Astrocyte (in vitro differentiated cells and primary cell): ENCODE measurements around the gene CCHCR1. TPM values are rescaled to one million over a fixed set of nuclear protein-coding genes. Genes with fewer than 3 reads are reported as not detected.
"Not testable (repeated sequence)": the region's sequence is repeated elsewhere in the genome, so short reads cannot be mapped to it uniquely, and the experiment has no call there.

Experiments used
- DNase-seq: peaks from one replicate; pipeline ENCODE4 v3.0.0-alpha.2; 2010; ENCODE audit warnings: low read depth
- FAIRE-seq: peaks from 2 replicates; lab custom pipeline; 2011; peaks lifted over from hg19 to GRCh38; lab: Jason Lieb, UNC
- H2AFZ ChIP-seq: 2 replicates; pipeline ENCODE4 v1.6.0; 2012; ENCODE audit warnings: low read depth, low read length, inconsistent platforms
- H3K27ac ChIP-seq: 2 replicates; pipeline ENCODE4 v1.5.1; 2011; ENCODE audit warnings: low read depth, low read length, inconsistent platforms
- H3K27me3 ChIP-seq: 2 replicates; pipeline ENCODE4 v1.6.0; 2011; ENCODE audit warnings: low read length, inconsistent platforms; ENCODE audit not compliant: insufficient read depth
- H3K36me3 ChIP-seq: 2 replicates; pipeline ENCODE4 v1.5.1; 2011; ENCODE audit warnings: low read length, inconsistent platforms; ENCODE audit not compliant: insufficient read depth
- H3K4me1 ChIP-seq: 2 replicates; pipeline ENCODE4 v1.5.1; 2011; ENCODE audit warnings: low read length, inconsistent platforms; ENCODE audit not compliant: insufficient read depth
- H3K4me2 ChIP-seq: 2 replicates; pipeline ENCODE4 v1.6.0; 2012; ENCODE audit warnings: low read length, inconsistent platforms
- H3K4me3 ChIP-seq: 2 replicates; pipeline ENCODE4 v1.5.1; 2011; ENCODE audit warnings: low read depth, mild to moderate bottlenecking, low read length, inconsistent platforms; ENCODE audit not compliant: insufficient read depth
- H3K79me2 ChIP-seq: 2 replicates; pipeline ENCODE4 v1.6.0; 2012; ENCODE audit warnings: mild to moderate bottlenecking, low read length, inconsistent platforms; ENCODE audit not compliant: insufficient read depth
- H3K9ac ChIP-seq: 2 replicates; pipeline ENCODE4 v1.6.0; 2012; ENCODE audit warnings: mild to moderate bottlenecking, low read length, inconsistent platforms
- H3K9me3 ChIP-seq: 2 replicates; pipeline ENCODE4 v1.5.1; 2012; ENCODE audit warnings: low read depth, mild to moderate bottlenecking, low read length, inconsistent platforms; ENCODE audit not compliant: insufficient read depth
- H4K20me1 ChIP-seq: 2 replicates; pipeline ENCODE4 v1.6.0; 2012; ENCODE audit warnings: low read length, inconsistent platforms; ENCODE audit not compliant: insufficient read depth
- H3K27ac Mint-ChIP-seq: one replicate; pipeline ENCODE4 v1.8.0; 2021; ENCODE audit warnings: mild to moderate bottlenecking, mixed read lengths; ENCODE audit not compliant: unreplicated experiment
- H3K27me3 Mint-ChIP-seq: one replicate; pipeline ENCODE4 v1.8.0; 2021; ENCODE audit warnings: low read depth, mixed read lengths; ENCODE audit not compliant: unreplicated experiment
- H3K36me3 Mint-ChIP-seq: one replicate; pipeline ENCODE4 v1.8.0; 2021; ENCODE audit warnings: low read depth, mixed read lengths; ENCODE audit not compliant: unreplicated experiment
- H3K4me1 Mint-ChIP-seq: one replicate; pipeline ENCODE4 v1.8.0; 2021; ENCODE audit warnings: low read depth, mixed read lengths; ENCODE audit not compliant: unreplicated experiment
- H3K4me3 Mint-ChIP-seq: one replicate; pipeline ENCODE4 v1.8.0; 2021; ENCODE audit warnings: mild to moderate bottlenecking, moderate library complexity, mixed read lengths; ENCODE audit not compliant: unreplicated experiment
- H3K9me3 Mint-ChIP-seq: one replicate; pipeline ENCODE4 v1.8.0; 2021; ENCODE audit warnings: mild to moderate bottlenecking, mixed read lengths; ENCODE audit not compliant: unreplicated experiment
- EZH2 ChIP-seq: IDR thresholded peaks from 2 replicates; pipeline ENCODE4 v1.6.1; 2012; ENCODE audit warnings: mild to moderate bottlenecking, low read length, inconsistent platforms; ENCODE audit not compliant: insufficient read depth
- total RNA-seq: library from RNA; stranded (reverse); gene quantifications from 2 replicates; pipeline ENCODE4 v1.2.1, GENCODE V29; 2021
- TF ChIP-seq, protein P1 (sequence below): IDR thresholded peaks from 2 replicates; pipeline ENCODE4 v1.5.1; 2011; ENCODE audit warnings: low read depth, mild to moderate bottlenecking, inconsistent platforms, low read length, moderate library complexity; ENCODE audit not compliant: insufficient read depth

Gene CCHCR1
- total RNA-seq, 1 donor from 2014 or later, result 11.5 TPM

DNA sequence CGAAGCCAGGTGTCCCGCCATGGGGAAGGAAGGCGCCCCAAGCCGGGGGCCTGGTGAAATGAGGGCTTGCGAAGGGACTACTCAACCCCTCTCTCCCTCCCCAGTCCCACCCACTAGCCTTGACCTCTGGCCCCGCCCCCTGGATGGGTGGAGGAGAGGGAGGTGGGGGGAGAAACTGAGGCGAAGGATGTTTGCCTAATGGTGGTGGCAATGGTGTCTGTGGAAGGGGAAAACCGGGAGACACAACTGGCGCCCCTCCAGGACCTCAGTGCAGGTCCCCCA is 12.9 kb upstream of the CCHCR1 start, which contains the start of gene POU5F1:
POU5F1 (minus strand) TSS at position 83 of the 282 bp plus-strand sequence; CDS start at position 21, 62 bp downstream.
- H2AFZ ChIP-seq, result no peak within 1 kb of the TSS

DNA sequence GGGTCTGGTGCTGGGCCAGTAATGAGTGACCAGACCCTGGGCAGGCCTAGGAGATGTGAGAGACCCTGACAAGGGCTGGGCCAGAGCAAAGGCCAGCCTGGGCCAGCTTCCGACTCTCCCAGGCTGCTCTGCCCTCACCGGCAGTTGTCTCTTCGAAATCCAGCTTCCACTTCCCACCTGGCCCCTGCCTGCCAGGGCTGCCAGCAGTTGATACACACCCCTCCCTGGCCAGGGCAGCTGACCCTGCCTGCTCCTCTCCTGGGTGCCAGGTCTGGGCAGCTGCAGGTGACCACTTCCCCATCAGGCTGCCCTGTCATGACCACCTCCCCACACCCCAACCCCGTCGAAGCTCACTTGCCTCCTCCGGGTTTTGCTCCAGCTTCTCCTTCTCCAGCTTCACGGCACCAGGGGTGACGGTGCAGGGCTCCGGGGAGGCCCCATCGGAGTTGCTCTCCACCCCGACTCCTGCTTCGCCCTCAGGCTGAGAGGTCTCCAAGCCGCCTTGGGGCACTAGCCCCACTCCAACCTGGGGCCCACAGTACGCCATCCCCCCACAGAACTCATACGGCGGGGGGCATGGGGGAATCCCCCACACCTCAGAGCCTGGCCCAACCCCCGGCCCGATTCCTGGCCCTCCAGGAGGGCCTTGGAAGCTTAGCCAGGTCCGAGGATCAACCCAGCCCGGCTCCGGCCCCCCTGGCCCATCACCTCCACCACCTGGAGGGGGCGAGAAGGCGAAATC is 12.4 kb upstream of the CCHCR1 start:
- H3K4me3 Mint-ChIP-seq, H3K9me3 ChIP-seq, H3K27ac Mint-ChIP-seq, H3K36me3 Mint-ChIP-seq, FAIRE-seq, H3K4me2 ChIP-seq, H3K27me3 ChIP-seq, H3K4me1 Mint-ChIP-seq, H3K27ac ChIP-seq, H3K4me3 ChIP-seq, H3K4me1 ChIP-seq, H3K36me3 ChIP-seq, H3K79me2 ChIP-seq, H3K9ac ChIP-seq, DNase-seq, H4K20me1 ChIP-seq, H3K9me3 Mint-ChIP-seq, H2AFZ ChIP-seq: not testable (repeated sequence)
- peaks cover 26% of the 10 kb centered on the region for H3K27me3 Mint-ChIP-seq

More for the DNA sequence above, 12.9 kb upstream of the CCHCR1 start, which contains the start of gene POU5F1:
- H3K4me1 ChIP-seq, result no peaks in the 10 kb centered on the region
- Mint-ChIP-seq H3K9me3 (no peaks in the 10 kb centered on the region), H3K27me3 (peaks cover 24% of the 10 kb centered on the region), H3K27ac (no peak within 1 kb of the TSS), H3K4me3 (no peak within 1 kb of the TSS), H3K4me1 (peaks cover 9% of the 10 kb centered on the region), H3K36me3 (peaks cover 2% of the 10 kb centered on the region)
- no peak within 1 kb of the TSS for H3K4me3 ChIP-seq
- FAIRE-seq (no peak), DNase-seq (no peak)
- TF ChIP-seq, protein P1, sequence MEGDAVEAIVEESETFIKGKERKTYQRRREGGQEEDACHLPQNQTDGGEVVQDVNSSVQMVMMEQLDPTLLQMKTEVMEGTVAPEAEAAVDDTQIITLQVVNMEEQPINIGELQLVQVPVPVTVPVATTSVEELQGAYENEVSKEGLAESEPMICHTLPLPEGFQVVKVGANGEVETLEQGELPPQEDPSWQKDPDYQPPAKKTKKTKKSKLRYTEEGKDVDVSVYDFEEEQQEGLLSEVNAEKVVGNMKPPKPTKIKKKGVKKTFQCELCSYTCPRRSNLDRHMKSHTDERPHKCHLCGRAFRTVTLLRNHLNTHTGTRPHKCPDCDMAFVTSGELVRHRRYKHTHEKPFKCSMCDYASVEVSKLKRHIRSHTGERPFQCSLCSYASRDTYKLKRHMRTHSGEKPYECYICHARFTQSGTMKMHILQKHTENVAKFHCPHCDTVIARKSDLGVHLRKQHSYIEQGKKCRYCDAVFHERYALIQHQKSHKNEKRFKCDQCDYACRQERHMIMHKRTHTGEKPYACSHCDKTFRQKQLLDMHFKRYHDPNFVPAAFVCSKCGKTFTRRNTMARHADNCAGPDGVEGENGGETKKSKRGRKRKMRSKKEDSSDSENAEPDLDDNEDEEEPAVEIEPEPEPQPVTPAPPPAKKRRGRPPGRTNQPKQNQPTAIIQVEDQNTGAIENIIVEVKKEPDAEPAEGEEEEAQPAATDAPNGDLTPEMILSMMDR, result no peak
- TF ChIP-seq EZH2, result no peak
- H3K27me3 ChIP-seq, result no peaks in the 10 kb centered on the region
- H3K27ac ChIP-seq, result no peak within 1 kb of the TSS
- no peak within 1 kb of the TSS for H3K4me2 ChIP-seq
- H4K20me1 ChIP-seq, result no peaks in the 10 kb centered on the region
- no peak within 1 kb of the TSS for H3K9ac ChIP-seq
- no peaks in the 10 kb centered on the region for H3K36me3 ChIP-seq
- H3K9me3 ChIP-seq, result no peaks in the 10 kb centered on the region
- H3K79me2 ChIP-seq, result no peaks in the 10 kb centered on the region

GRCh38 chr6:31169123-31169857 is 11.7 kb upstream of the CCHCR1 start:
- Mint-ChIP-seq H3K27me3 (peaks cover 26% of the 10 kb centered on the region), H3K4me1 (peaks cover 8% of the 10 kb centered on the region), H3K36me3 (peaks cover 2% of the 10 kb centered on the region), H3K4me3 (no peak overlapping the region), H3K9me3 (no peaks in the 10 kb centered on the region), H3K27ac (no peak overlapping the region)
- Histone ChIP-seq H3K79me2 (no peaks in the 10 kb centered on the region), H3K9ac (no peak overlapping the region), H3K4me2 (no peak overlapping the region), H4K20me1 (no peaks in the 10 kb centered on the region), H3K27ac (no peak overlapping the region), H3K4me1 (no peaks in the 10 kb centered on the region), H3K9me3 (no peaks in the 10 kb centered on the region), H3K4me3 (no peak overlapping the region), H2AFZ (no peak overlapping the region), H3K27me3 (no peaks in the 10 kb centered on the region), H3K36me3 (no peaks in the 10 kb centered on the region)
- TF ChIP-seq EZH2, result no peak
- TF ChIP-seq, protein P1, result no peak
- no peak for DNase-seq
- no peak for FAIRE-seq
